ENCODE results near the gene F13A1.

F13A1 gene

DNA sequence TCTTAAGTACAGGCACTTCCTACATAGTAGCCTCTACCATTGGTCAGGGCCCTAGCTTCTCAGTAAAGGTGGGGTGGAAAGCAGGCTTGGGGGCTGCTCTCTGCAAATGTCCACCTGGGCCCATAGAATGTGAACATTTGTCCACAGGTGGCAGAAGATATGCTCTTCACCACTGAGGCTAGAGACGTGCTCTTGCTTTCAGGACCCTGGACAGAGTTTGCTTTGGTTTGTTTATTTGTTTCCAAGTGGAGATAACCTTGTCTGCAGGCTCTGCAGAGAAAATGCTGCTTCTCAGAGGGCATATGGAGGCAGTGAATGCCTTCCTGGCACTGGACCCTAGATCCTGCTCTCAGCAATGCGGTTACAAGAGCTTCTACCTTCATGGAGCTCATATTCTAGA is 129.0 kb downstream of the F13A1 start:
- DNase-seq, result no peak

DNA sequence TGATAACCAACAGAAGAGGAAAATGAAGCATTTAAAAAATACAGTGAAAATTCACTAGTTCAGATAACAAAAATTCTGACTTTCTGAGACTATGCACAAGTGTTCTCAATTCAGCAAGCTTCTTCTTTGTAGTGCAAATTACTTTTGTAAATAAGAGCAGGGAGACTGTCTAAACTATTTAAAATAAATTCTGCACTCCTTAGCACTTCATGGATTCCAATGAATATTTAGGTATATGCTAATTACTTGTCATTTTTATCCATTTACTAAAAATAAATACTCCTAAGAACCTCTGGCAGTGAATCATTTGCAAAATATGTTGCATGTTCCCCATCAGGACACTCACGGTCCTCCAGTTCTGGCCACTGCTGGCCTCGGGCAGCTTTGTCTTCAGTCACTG is 139.8 kb downstream of the F13A1 start:
- no peak for DNase-seq

DNA sequence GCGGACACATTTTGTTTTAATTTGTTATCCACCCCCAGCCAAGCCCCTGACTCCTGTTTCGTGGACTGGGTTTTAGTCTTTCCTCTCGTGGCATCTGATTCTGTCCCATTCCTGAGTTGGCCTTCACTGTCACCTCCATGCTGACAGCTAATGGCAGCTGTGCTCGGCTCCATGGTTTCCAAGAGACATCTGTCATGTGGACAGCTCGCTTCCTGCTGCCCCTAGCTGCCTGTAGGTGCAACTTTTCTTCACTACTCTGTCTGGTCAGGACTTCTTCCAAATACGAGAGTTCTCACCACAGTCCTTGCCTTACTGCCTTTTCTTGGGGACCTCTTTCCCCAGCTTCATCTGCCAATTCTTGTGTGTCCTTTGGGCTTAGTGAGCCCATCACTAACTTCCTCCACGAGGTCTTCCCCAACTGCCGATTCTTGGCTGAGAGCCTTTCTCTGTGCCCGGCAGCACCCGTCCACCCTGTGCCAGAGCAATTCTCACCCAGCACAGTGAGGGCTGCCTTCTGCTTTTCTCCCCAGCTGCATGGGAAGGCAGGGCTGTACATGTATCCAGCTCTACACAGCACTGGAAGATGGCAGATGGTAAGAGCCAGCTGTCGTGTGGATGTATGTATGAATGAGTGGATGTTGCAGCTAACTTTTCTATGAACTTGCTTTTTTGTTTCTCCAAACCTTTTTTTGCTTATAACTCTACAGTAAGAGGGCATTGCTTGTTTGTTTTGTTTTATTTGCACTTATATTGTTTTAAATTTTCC is 140.4 kb downstream of the F13A1 start:
- DNase-seq, result no peak

DNA sequence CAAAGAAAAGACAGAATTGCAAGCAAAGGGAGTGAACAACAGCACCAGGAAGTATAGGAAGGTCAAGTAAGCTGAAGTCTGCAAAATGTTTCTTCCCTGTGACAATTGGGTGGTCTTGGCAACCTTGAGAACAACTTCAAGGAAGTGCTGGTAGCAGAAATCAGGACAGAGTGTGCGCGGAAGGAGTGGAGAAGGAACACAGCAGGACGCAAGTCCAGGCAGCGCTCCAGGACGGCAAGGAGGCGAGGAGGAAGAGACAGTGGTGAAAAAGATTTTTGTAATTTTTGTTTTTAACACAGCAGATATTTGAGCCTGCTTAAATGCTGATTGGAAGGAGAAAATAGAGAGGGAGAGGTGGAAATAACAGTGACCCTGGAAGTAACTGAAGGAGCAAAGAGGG is 141.7 kb downstream of the F13A1 start:
- DNase-seq, result no peak

DNA sequence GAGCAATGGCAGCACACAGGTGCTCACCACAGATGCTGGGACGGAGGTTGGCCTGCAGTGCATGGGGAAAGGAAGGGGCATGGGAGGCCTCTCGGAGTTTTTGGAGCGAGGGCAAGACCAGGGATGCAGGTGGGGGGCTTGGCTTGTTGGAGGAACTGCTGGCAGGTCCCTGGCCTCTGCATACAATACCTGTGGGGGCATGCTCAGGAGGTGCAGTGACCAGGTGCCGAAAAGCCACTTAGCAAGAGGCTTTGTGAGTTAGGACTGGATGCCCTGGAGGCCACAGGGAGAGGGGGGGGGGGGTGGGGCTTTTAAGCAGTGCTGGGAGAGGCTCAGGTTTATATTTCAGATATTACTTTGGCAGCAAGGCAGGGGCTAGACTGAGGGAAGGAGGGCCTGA is 142.7 kb downstream of the F13A1 start:
- no peak for DNase-seq

DNA sequence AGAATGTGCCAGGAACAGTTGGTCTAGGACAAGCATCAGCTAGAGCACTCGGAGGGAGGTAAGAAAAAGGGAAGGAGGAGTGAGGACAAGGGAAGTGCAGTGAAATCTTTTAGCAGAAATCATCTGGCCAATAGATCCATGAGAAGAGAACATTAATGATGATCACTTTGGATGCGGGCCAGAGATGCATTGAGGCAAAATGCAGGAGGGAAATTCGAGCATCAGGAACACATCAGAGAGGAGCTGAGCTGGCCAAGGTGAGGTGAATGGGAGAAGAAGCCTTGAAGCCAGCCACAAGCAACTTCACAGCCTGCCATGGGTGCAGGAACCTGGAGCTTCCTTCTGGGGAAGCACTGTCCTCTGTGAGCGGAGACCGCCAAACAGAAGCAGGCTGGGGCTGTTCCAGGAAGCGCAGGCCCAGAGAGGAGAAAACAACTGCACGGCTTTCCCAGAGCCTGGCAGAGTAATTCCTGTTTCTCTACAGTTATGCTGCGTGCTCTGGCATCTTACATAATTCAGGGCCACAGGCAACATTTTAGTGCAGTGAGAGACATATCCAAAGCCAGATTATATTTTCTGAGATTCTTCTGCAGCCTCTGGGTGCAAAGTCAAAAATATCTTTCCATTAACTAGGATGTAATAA is 143.8 kb downstream of the F13A1 start:
- no peak for DNase-seq

DNA sequence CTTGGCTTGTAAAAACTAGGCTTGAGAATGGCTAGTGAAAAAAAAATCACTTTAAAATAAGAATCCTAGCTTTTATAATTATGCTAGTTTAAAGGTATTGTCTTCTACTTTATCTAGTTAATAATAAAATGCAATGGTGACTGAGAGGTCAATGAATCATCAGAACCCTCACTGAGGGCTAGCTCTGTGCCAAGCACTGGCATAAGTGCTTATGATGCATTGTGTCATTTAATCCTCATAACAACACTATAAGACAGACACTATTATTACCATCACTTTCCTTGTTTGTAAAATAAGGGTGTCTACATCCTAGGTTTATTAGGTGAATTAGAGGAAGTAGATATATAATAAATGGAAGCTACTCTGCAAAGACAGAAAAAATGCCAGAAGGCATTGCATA is 144.3 kb downstream of the F13A1 start:
- DNase-seq, result no peak

DNA sequence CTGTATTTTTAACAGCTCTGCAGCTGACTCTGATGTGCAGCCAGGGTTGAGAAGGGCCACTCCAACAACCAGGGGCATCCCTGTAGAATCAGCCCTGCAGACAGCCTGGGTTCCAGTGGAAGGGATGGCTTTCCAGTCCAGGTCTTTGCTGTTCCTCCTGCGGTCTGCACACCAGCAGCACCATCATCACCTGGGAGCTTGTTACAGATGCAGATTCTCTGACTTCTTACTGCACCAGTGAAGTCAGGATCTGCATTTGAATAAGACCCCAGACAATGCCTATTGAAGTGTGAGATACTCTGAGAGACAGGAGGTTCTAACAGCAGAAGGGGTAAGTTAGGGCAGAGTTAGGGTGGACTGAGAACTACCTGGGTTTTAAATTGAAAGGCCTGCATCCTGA is 151.3 kb downstream of the F13A1 start:
- DNase-seq, result no peak

DNA sequence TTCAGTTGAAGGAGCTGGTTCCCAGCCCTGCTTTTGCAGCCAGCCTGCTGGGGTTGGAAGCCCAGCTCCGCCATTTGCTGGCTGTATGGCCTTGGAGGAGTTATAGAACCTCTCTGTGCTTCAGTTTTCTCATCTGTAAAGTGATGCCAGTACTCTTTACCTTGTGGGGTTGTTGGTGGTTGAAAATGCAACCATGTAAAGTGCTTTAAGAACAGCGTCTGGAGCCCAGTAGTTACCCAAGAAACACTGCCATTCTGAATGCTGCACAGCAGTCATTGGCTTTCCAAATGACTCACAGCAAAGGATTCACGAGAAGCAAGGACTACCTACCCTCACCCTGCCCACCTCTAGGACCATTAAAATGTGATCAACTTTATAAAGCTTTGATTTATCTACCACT is 154.4 kb downstream of the F13A1 start:
- no peak for DNase-seq

DNA sequence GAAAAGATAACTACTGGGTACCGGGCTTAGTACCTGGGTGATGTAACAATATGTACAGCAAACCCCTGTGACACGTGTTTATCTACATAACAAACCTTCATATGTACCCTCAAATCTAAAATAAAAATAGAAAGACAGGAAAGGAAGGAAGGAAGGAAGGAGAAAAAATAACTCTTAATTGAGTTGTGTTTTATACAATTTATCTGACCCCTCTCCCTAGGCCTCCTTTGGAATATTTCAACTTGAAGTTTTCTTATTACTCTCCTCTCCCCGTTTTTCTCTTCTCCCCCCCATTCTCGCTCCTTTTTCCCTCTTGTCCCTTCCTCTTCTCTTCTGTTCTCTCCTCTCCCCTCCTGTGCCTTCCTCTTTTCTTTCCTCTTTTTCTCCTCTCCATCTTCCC is 156.1 kb downstream of the F13A1 start:
- no peak for DNase-seq

DNA sequence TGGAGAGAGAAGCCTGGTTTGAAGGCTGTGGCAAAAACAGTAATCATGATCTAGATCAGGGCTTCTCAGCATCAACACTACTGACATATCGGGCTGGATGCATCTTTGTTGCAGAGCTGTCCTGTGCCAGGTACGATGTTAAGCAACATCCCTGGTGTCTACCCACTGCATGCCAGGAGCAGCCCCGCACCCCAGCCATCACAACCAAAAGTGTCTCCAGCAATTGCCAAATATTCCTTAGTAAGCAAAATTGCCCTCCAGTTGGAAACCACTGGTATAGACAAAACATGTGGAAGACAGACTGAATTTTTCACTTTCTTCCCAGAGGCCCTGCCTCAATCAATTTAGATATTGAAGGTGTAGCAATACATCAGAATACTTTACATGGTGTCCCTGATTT is 166.1 kb downstream of the F13A1 start:
- DNase-seq, result no peak

DNA sequence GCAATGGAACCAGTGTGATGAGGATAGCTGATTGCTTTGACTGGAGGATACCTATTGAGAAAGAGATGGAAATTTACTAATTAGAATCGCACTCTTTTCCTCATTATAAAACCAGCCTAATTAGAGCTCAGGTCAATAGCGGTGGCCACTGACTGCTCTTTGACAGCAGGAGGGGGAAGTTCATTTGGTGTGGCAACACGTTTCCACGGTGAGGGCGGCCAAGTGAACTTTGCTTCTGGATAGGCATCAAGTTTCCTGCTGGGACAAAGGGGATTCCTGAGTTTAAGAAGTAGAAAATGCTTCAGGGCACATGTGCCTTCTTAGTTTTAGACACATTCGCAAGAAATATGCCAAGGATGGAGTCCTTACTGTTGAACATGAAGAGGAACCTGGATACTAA is 168.4 kb downstream of the F13A1 start:
- no peak for DNase-seq

DNA sequence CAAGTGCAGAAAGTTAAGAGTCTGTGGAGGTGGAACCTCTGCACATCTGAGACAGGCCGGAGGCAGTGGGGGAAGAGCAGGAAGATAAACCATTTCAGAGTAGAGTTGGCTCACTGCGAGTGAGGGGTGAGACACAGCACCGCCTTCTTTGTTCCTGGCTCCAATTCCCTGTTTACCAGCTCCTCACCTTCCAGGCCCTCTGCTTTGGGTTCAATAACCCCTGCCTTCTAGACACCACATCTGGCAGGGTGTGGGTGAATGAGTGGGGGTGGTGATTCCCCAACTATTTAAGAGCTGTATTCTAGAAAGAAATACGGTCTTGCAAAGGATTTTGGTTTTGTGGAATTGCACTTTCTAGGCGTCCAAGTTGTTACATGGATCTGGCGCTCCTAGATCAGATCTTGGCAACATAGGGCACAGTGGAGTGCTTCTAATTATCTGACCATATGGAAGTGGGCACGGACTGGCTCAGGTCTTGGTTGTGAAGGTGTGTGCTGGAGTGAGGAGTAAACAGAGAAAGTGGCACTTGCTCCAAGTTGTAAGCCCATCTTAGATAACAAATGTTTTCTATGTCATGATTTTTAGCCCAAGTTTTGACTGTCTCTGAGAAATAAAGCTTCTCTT is 172.2 kb downstream of the F13A1 start:
- DNase-seq, result no peak

DNA sequence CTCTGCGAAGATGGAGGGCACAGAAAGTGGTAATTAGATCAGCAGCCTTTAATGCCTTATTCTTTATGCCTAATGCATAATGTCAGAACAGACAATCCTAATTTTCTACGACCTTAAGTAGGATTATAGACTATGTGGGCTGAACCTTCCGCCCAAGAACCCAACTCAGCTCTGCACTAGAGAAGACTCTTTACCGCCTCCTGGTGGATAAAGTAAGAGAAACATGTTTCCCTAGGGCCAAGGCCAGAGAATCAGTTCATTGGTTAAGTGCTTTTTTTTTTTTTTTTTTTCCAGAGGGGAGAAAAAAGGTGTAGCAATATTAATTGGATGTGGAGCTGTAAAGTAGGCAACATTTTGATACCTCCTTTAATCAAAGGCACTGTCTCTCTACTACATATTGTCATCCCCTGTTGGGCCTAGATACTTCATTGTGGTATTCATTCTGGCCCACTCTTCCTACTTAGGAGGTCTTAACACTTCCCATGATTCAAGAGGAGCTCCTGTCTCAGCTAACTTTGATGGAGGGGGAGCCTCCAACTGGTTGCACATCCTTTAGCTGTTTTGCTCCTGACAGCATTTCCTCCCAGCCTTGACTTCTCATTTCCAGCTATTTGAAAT is 188.9 kb downstream of the F13A1 start:
- DNase-seq, result no peak

DNA sequence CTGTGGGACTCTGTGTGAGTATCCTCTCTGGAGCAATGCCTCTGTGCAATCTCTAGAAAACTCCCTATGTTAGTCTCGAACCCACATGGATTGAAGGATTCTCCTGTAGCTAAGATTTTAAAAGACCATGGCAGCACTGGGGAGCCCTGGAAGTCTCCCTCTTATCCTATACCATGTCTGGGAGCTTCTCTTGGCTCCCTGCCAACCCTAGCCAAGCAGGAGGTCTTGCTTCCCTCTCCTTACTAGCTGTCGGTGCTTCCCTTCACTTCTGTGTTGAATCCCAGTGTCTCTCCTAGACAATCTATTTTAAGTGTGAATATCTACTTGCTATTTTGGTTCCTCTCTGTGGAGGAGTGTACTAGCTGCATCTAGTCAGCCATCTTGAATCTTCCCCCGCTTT is 195.0 kb downstream of the F13A1 start:
- DNase-seq, result no peak

DNA sequence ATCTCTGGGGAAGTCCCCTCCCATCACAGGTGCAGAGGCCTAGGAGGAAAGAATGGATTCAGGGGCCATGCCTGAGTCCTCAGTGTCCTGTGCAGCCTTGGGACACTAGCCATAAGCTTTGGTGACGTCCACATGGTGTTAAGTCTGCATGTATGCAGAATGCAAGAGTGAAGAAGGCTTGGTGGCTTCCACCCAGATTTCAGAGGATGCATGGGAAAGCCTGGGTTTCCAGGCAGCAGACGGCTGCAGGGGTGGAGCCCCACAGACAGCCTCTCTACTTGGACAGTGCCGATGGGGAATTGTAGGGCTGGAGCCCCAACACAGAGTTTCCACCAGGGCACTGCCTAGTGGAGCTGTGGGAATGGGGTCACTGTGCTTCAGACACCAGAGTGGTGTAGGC is 196.7 kb downstream of the F13A1 start:
- no peak for DNase-seq

DNA sequence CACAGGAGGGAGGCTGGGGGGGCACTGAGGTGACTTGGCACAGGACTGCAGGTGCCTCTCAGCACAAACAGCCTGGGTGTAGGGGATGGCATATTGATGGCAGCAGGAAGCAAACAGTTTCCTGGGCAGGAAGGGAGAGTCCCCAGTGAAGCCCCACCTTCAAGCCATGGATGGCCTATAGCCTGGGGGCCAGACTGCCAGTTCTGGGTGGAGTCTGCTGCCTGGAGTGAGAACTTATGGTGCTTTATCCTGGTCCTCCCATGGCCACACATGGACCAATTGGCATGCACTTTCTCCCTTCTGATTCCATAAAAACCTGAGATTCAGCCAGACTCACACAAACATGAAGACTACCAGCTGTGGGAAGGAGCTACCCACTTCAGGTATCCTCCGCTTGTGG is 198.5 kb downstream of the F13A1 start:
- no peak for DNase-seq

DNA sequence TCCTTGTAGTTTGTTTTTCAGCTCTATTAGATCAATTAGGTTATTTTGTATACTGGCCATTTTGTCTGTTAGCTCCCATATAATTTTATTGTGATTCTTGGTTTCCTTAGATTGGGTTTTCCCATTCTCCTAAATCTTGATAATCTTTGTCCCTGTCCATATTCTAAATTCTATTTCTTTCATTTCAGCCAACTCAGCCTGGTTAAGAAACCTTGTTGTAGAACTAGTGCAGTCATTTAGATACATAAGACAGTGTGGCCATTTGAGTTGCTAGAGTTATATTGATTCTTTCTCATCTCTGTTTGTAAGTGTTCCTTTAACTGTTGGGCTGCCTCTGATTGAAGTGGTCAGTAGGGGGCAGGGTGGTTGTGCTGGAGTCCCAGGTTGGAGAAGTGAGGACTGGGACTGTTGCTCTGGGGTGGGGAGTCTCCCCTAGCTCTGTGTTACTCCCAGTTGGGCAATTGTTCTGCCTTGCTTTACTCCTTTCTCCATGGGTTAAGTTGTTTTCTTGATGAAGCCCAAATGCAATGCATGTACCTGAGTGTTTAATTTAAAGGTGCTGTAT is 214.9 kb downstream of the F13A1 start:
- DNase-seq, result no peak

Data from NCI-H187 treated with DMSO at 0.1 percent for 48 hours (cell line).